Osteocyte (in vitro differentiated cells): Measurements from ENCODE around the gene VSIR. TPM values are rescaled to one million over a fixed set of nuclear protein-coding genes. Genes with fewer than 3 reads are reported as not detected.

Experiments used
- DNase-seq: peaks from one replicate; pipeline ENCODE4 v3.0.0; 2021; ENCODE audit warnings: mixed read lengths; ENCODE audit not compliant: unreplicated experiment; ENCODE audit errors: extremely low spot score
- H3K27ac Mint-ChIP-seq: one replicate; pipeline ENCODE4 v1.8.0; 2021; ENCODE audit warnings: mild to moderate bottlenecking, mixed read lengths; ENCODE audit not compliant: unreplicated experiment
- H3K27me3 Mint-ChIP-seq: one replicate; pipeline ENCODE4 v1.8.0; 2021; ENCODE audit warnings: mixed read lengths; ENCODE audit not compliant: unreplicated experiment
- H3K36me3 Mint-ChIP-seq: one replicate; pipeline ENCODE4 v1.8.0; 2021; ENCODE audit warnings: mixed read lengths; ENCODE audit not compliant: unreplicated experiment
- H3K4me1 Mint-ChIP-seq: one replicate; pipeline ENCODE4 v1.8.0; 2021; ENCODE audit warnings: mixed read lengths; ENCODE audit not compliant: unreplicated experiment
- H3K4me3 Mint-ChIP-seq: one replicate; pipeline ENCODE4 v1.8.0; 2021; ENCODE audit warnings: mild to moderate bottlenecking, moderate library complexity, mixed read lengths; ENCODE audit not compliant: unreplicated experiment
- H3K9me3 Mint-ChIP-seq: one replicate; pipeline ENCODE4 v1.8.0; 2021; ENCODE audit warnings: mixed read lengths; ENCODE audit not compliant: unreplicated experiment
- CTCF ChIP-seq: fragments of 200-600 bp; sonication (generic); IDR thresholded peaks from 2 replicates; pipeline ENCODE4 v1.5.0; 2021; ENCODE audit warnings: antibody characterized with exemption, mild to moderate bottlenecking, moderate library complexity
- total RNA-seq: library from RNA; stranded (reverse); gene quantifications from 2 replicates; pipeline ENCODE4 v1.2.1, GENCODE V29; 2021

The VSIR gene
- total RNA-seq, 1 donor from 2014 or later = 0.75 TPM

DNA sequence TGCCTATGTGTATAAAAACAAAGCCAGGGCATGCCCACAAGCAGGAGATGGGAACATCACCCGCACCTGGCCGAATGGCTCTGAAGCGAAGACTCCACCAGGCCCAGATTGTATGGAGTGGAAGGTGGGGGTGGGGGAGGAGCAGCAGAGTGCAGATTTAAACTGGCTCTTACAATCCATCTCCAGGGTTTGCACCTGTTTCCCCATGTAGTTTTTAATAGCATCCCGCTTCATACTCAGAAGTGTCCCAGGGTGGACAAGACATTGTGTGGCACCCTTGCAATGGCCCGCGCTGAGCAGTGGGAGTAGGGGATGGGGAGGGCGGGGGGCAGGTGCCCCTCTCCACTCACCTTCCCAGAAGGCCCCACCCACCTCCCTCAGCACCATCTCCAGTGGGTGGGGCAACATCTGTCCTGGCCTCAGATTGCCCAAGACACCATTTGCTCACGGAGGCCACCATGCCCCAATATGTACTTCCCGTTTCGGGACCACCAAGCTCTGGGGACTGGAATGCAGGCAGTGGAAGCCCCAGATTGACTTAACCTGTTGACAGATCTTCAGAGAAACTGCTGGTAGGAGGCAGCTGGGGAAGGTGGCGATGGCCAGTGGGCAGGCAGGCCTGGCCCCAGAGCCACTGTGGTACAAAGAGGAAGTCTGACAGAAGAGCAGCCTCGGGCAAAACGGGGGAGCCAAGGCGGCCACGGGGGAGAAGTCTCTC lies 23.0 kb downstream of the VSIR start:
- no peak for TF ChIP-seq CTCF
- H3K4me1 Mint-ChIP-seq = peaks cover 2% of the 10 kb centered on the region
- DNase-seq = no peak
- H3K27me3 Mint-ChIP-seq = peaks cover 10% of the 10 kb centered on the region
- H3K36me3 Mint-ChIP-seq = no peaks in the 10 kb centered on the region
- H3K9me3 Mint-ChIP-seq = no peaks in the 10 kb centered on the region
- H3K27ac Mint-ChIP-seq = no peak overlapping the region
- no peak overlapping the region for H3K4me3 Mint-ChIP-seq

- no peaks in the 10 kb centered on the region for H3K9me3 Mint-ChIP-seq
- DNase-seq = no peak
- H3K27me3 Mint-ChIP-seq = peaks cover 5% of the 10 kb centered on the region
- H3K36me3 Mint-ChIP-seq = no peaks in the 10 kb centered on the region
- H3K4me3 Mint-ChIP-seq = no peak overlapping the region
- TF ChIP-seq CTCF = no peak
- H3K27ac Mint-ChIP-seq = no peak overlapping the region
- H3K4me1 Mint-ChIP-seq = peaks cover 2% of the 10 kb centered on the region
Measured at GRCh38 chr10:71749396-71749795, 23.9 kb downstream of the VSIR start.

GRCh38 chr10:71748671-71749191 lies 24.6 kb downstream of the VSIR start:
- no peak overlapping the region for H3K4me3 Mint-ChIP-seq
- no peak for DNase-seq
- no peaks in the 10 kb centered on the region for H3K27me3 Mint-ChIP-seq
- peaks cover 2% of the 10 kb centered on the region for H3K4me1 Mint-ChIP-seq
- H3K36me3 Mint-ChIP-seq = no peaks in the 10 kb centered on the region
- no peak overlapping the region for H3K27ac Mint-ChIP-seq
- no peaks in the 10 kb centered on the region for H3K9me3 Mint-ChIP-seq
- TF ChIP-seq CTCF = no peak

DNA sequence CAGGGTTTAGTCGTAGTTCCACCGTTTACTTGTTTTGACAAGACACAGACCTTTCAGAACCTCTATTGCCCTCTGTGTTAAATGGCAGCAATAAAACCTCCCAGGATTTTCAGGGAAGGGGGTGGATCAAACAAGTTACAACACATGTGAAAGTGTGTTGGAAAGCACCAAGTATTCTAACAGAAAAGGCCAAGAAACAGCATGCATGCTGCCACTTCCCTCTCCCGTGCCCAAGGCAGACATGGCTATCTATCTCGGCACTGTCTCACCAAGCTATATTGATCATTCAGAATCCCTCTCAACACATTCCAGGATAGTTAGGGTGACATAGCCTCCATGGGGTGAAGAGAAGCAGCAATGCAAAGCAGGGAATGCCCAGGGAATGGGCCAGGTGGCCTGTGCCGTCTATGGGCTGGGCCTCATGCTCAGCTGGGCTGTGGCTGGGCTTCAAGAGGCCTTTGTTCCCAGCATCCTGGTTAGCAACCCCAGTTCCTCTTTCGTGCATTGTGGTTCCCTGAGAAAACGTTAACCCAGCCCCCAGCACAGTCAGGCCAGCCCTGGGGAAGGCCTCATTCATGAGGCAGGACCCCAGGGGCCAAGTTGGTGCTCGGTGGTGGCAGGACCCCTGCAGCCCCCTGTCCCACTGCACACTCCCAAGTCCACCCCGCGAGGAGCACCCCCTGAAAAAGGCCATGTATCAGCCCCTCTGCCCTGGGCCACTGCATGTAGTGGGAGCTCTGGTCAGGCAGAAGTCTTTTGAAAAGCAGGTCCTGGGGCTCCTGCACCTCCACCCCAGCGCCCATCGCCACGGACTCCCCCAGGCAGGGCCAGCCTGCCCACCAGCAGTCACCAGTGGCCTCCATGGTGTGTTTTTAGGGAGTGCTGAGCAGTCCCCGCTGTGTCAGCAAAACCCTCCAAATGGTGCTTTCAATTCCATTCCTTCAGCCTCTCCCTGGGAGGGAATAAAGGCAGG lies 25.5 kb downstream of the VSIR start:
- Mint-ChIP-seq H3K27me3 (no peaks in the 10 kb centered on the region), H3K4me3 (no peak overlapping the region), H3K27ac (no peak overlapping the region), H3K4me1 (peaks cover 2% of the 10 kb centered on the region), H3K9me3 (no peaks in the 10 kb centered on the region), H3K36me3 (no peaks in the 10 kb centered on the region)
- DNase-seq = no peak
- no peak for TF ChIP-seq CTCF

DNA sequence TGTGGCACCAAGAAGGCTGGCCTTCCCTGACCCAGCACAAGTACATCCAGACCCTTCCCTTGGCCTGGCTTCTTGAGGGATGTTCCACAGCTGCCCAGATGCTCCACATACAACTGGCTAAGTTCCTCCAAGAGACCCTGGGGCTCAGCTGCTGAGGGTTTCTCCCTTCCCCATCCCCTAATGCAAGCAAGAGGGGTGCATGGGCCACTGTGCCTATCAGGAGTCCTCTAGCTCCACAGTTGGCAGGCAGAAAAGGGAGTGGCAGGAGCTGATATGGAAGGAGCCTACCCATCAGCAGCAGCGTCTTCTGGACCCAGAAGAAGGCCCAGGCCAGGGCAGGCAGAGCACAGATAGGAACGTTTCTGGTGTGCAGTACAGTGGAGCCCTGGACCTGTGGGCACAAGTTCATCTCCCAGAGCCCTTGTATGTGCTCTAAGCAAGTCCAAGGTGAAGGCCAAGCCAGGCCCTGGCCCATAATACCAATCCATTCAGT lies 26.2 kb downstream of the VSIR start:
- H3K9me3 Mint-ChIP-seq = no peaks in the 10 kb centered on the region
- no peaks in the 10 kb centered on the region for H3K36me3 Mint-ChIP-seq
- no peak for DNase-seq
- H3K27me3 Mint-ChIP-seq = peaks cover 2% of the 10 kb centered on the region
- no peak overlapping the region for H3K27ac Mint-ChIP-seq
- TF ChIP-seq CTCF = no peak
- H3K4me1 Mint-ChIP-seq = peaks cover 2% of the 10 kb centered on the region
- no peak overlapping the region for H3K4me3 Mint-ChIP-seq
